IMR-90 (cell line): Measurements from ENCODE around the gene EML5. TPM values are rescaled to one million over a fixed set of nuclear protein-coding genes. Genes with fewer than 3 reads are reported as not detected.

ENCODE experiments used
- ATAC-seq: fragments of 200-7000 bp; cut with Tn5 transposase; 2 replicates; pipeline ENCODE4 v1.9.1; 2020; ENCODE audit warnings: low read depth, mild to moderate bottlenecking, moderate library complexity
- BruUV-seq: library from RNA; stranded (reverse); fragments of 400-500 nt; replicated peaks from 2 replicates; lab custom pipeline; 2021; lab: Mats Ljungman, UMichigan
- CTCF ChIA-PET: fragments of 300-600 bp; formaldehyde crosslinking; extraction: SDS; loops from one replicate; lab custom pipeline; 2021; ENCODE audit warnings: antibody characterized with exemption; lab: Yijun Ruan, JAX
- POLR2A ChIA-PET: fragments of 300-600 bp; sonication (Branson Sonifier 250); formaldehyde crosslinking; loops from one replicate; lab custom pipeline; 2022; ENCODE audit warnings: antibody characterized with exemption; ENCODE audit not compliant: unreplicated experiment; lab: Charles Lee
- DNase-seq: peaks from one replicate; pipeline ENCODE4 v3.0.0; 2013
- H2AFZ ChIP-seq: replicated peaks from 2 replicates; pipeline ENCODE3; 2013; ENCODE audit warnings: low read length, mild to moderate bottlenecking; ENCODE audit not compliant: poor library complexity
- H2AK5ac ChIP-seq: 2 replicates; pipeline ENCODE4 v1.6.1; 2013; ENCODE audit warnings: low read depth, low read length, inconsistent platforms
- H2AK9ac ChIP-seq: replicated peaks from 2 replicates; pipeline ENCODE3; 2013; ENCODE audit warnings: mild to moderate bottlenecking, low read depth, low read length, moderate library complexity; ENCODE audit not compliant: poor library complexity
- H2BK120ac ChIP-seq: 2 replicates; pipeline ENCODE4 v1.6.1; 2013; ENCODE audit warnings: low read depth, low read length, inconsistent platforms
- H2BK15ac ChIP-seq: 3 replicates; pipeline ENCODE4 v1.6.1; 2013; ENCODE audit warnings: low read depth, low read length, inconsistent platforms
- H2BK20ac ChIP-seq: 2 replicates; pipeline ENCODE4 v1.6.1; 2013; ENCODE audit warnings: low read depth, mild to moderate bottlenecking, inconsistent platforms, low read length, moderate library complexity
- H2BK5ac ChIP-seq: 2 replicates; pipeline ENCODE4 v1.6.1; 2013; ENCODE audit warnings: mild to moderate bottlenecking, low read depth, low read length, inconsistent platforms; ENCODE audit not compliant: poor library complexity, severe bottlenecking
- H3K14ac ChIP-seq: replicated peaks from 2 replicates; pipeline ENCODE4 v1.6.1; 2013; ENCODE audit warnings: low read depth, low read length, inconsistent platforms
- H3K18ac ChIP-seq: 2 replicates; pipeline ENCODE4 v1.6.1; 2013; ENCODE audit warnings: low read depth, low read length, control low read depth
- H3K23ac ChIP-seq: 2 replicates; pipeline ENCODE4 v1.6.1; 2013; ENCODE audit warnings: low read depth, low read length, inconsistent platforms
- H3K27ac ChIP-seq: 2 replicates; pipeline ENCODE4 v1.5.1; 2013; ENCODE audit warnings: mild to moderate bottlenecking, control low read depth, low read length; ENCODE audit not compliant: insufficient read depth
- H3K27me3 ChIP-seq: 2 replicates; pipeline ENCODE4 v1.6.1; 2013; ENCODE audit warnings: low read length; ENCODE audit not compliant: control insufficient read depth, insufficient read depth
- H3K36me3 ChIP-seq: 2 replicates; pipeline ENCODE4 v1.6.1; 2013; ENCODE audit warnings: low read length, mixed read lengths; ENCODE audit not compliant: control insufficient read depth, insufficient read depth
- H3K4ac ChIP-seq: 2 replicates; pipeline ENCODE4 v1.6.1; 2013; ENCODE audit warnings: low read depth, low read length, inconsistent platforms
- H3K4me1 ChIP-seq: 2 replicates; pipeline ENCODE4 v1.6.1; 2013; ENCODE audit warnings: low read length, mixed read lengths; ENCODE audit not compliant: control insufficient read depth, insufficient read depth
- H3K4me2 ChIP-seq: 2 replicates; pipeline ENCODE4 v1.6.1; 2013; ENCODE audit warnings: low read depth, mild to moderate bottlenecking, control low read depth, low read length, moderate library complexity
- H3K4me3 ChIP-seq: 2 replicates; pipeline ENCODE4 v1.5.1; 2013; ENCODE audit warnings: low read depth, mild to moderate bottlenecking, control low read depth, low read length, moderate library complexity; ENCODE audit not compliant: insufficient read depth
- H3K56ac ChIP-seq: 2 replicates; pipeline ENCODE4 v1.6.1; 2013; ENCODE audit warnings: low read length, inconsistent platforms; ENCODE audit not compliant: insufficient read depth; ENCODE audit errors: extremely low read depth
- H3K79me1 ChIP-seq, 2 experiments: 2 replicates each; pipeline ENCODE4 v1.6.1; 2013; ENCODE audit warnings: low read length in 2 of 2, inconsistent platforms in 1 of 2, low read depth in 1 of 2
- H3K9ac ChIP-seq: 2 replicates; pipeline ENCODE4 v1.6.1; 2013; ENCODE audit warnings: low read depth, low read length, control low read depth
- H3K9me1 ChIP-seq: 2 replicates; pipeline ENCODE4 v1.6.1; 2013; ENCODE audit warnings: low read length, inconsistent platforms; ENCODE audit not compliant: insufficient read depth
- H3K9me3 ChIP-seq: 2 replicates; pipeline ENCODE4 v1.6.1; 2013; ENCODE audit warnings: low read length; ENCODE audit not compliant: control insufficient read depth, insufficient read depth
- H4K20me1 ChIP-seq: 2 replicates; pipeline ENCODE4 v1.6.1; 2013; ENCODE audit warnings: low read length, inconsistent platforms; ENCODE audit not compliant: insufficient read depth
- H4K5ac ChIP-seq: 2 replicates; pipeline ENCODE4 v1.6.1; 2013; ENCODE audit warnings: mild to moderate bottlenecking, low read depth, low read length, control low read depth
- H4K8ac ChIP-seq, 2 experiments: 2 replicates each; pipeline ENCODE4 v1.6.1; 2013; ENCODE audit warnings: low read depth in 2 of 2, low read length in 2 of 2, control low read depth in 1 of 2, inconsistent platforms in 1 of 2
- H4K91ac ChIP-seq: 2 replicates; pipeline ENCODE4 v1.6.1; 2013; ENCODE audit warnings: low read depth, low read length, inconsistent platforms; ENCODE audit not compliant: insufficient read depth
- FOS ChIP-seq: fragments of 150-350 bp; IDR thresholded peaks from 2 replicates; pipeline ENCODE4 v1.6.1; 2016; ENCODE audit warnings: low read depth, low read length
- MXI1 ChIP-seq: IDR thresholded peaks from 2 replicates; pipeline ENCODE4 v1.6.1; 2012; ENCODE audit warnings: low read depth, mild to moderate bottlenecking, low read length, moderate library complexity, borderline replicate concordance
- POLR2A ChIP-seq: IDR thresholded peaks from 2 replicates; pipeline ENCODE4 v1.6.1; 2012; ENCODE audit warnings: mild to moderate bottlenecking, low read depth, low read length
- RAD21 ChIP-seq: IDR thresholded peaks from 2 replicates; pipeline ENCODE4 v1.6.1; 2012; ENCODE audit warnings: low read length, improper control_type of control experiment
- RFX5 ChIP-seq: IDR thresholded peaks from 2 replicates; pipeline ENCODE4 v1.8.0; 2012; ENCODE audit warnings: low read depth, mild to moderate bottlenecking, low read length, moderate library complexity
- SMC3 ChIP-seq: fragments of 150-350 bp; IDR thresholded peaks from 2 replicates; pipeline ENCODE4 v1.6.1; 2016; ENCODE audit warnings: low read depth, mild to moderate bottlenecking, antibody characterized with exemption, low read length, moderate library complexity
- USF2 ChIP-seq: fragments of 150-350 bp; IDR thresholded peaks from 2 replicates; pipeline ENCODE4 v1.6.1; 2017; ENCODE audit warnings: mild to moderate bottlenecking, antibody characterized with exemption, low read length, low read depth
- WGBS, 2 experiments: methylation state at CpG; one replicate each; pipeline versions ENCODE4 v1.1.5 to v1.1.7; 2013; ENCODE audit warnings: missing lambda C conversion rate in 2 of 2; ENCODE audit not compliant: insufficient read length in 1 of 2; ENCODE audit errors: extremely low coverage in 2 of 2; 5-methylcytosine and 5-hydroxymethylcytosine counted together
- dilution Hi-C: fragments of 300-500 bp; cut with HindIII; formaldehyde crosslinking; loops from one replicate; pipeline ENCODE4 v1.14.3; 2018; ENCODE audit warnings: low sequenced_read_pairs; ENCODE audit not compliant: unreplicated experiment
- in situ Hi-C: fragments of 300-500 bp; cut with MboI; formaldehyde crosslinking; loops from 3 replicates; pipeline ENCODE4 v1.14.3; 2019; ENCODE audit warnings: low sequenced_read_pairs, inconsistent platforms, mixed read lengths
- intact Hi-C: fragments of 100-400 bp; cut with micrococcal nuclease; formaldehyde crosslinking; loops from 2 replicates; pipeline ENCODE4 v1.10.0; 2022
- polyA plus RNA-seq, 3 experiments: library from polyadenylated mRNA; depleted of rRNA; stranded (reverse); fragments of >200 nt; gene quantifications; 2 replicates each; pipeline ENCODE4 v1.2.3, GENCODE V29; 2012; ENCODE audit warnings: low replicate concordance in 1 of 3
- total RNA-seq: library from RNA; depleted of rRNA; stranded (reverse); fragments of >200 nt; gene quantifications from 2 replicates; pipeline ENCODE4 v1.2.3, GENCODE V29; 2012

The EML5 gene
- total and polyA plus RNA-seq, 2 of the 4 experiments (the other 2 are of a cell fraction): 8.1 to 22.2 TPM

- Histone ChIP-seq H2AFZ (no peak overlapping the region), H3K56ac (no peak overlapping the region), H3K4ac (no peak overlapping the region), H4K20me1 (peaks cover 13% of the 10 kb centered on the region; the same call in 1 of the 2 replicates), H3K14ac (no peak overlapping the region), H3K9me1 (peaks cover under 1% of the 10 kb centered on the region; the same call in 1 of the 2 replicates), H4K91ac (no peak overlapping the region), H3K4me1 (peaks cover 8% of the 10 kb centered on the region), H3K27me3 (no peaks in the 10 kb centered on the region), H3K9me3 (no peaks in the 10 kb centered on the region), H2BK5ac (peak overlapping the region; percentile 23), H3K23ac (no peak overlapping the region), H3K27ac (no peak overlapping the region), H2BK20ac (no peak overlapping the region), H3K36me3 (peaks cover 29% of the 10 kb centered on the region), H3K4me3 (no peak overlapping the region), H2AK5ac (0 out of 2 replicates have a peak overlapping the region, but pooled peaks have one; percentile 1), H3K79me1 (peaks cover 16 to 36% of the 10 kb centered on the region in 2 experiments), H3K18ac (no peak overlapping the region), H3K4me2 (no peak overlapping the region), H4K8ac (no peak overlapping the region), H2BK120ac (no peak overlapping the region), H2AK9ac (no peak overlapping the region), H2BK15ac (no peak overlapping the region), H4K5ac (no peak overlapping the region), H3K9ac (no peak overlapping the region; the same call in 1 of the 2 replicates)
- in situ Hi-C loops: no loop called here
- POLR2A ChIA-PET: no interaction called here
- TF ChIP-seq RAD21 (no peak), POLR2A (no peak), FOS (no peak), USF2 (no peak), RFX5 (no peak), MXI1 (no peak), SMC3 (no peak)
- DNase-seq: peak; percentile 4
- CTCF ChIA-PET: interaction anchor here (0.6 to 1.2 kb wide), 2 partner anchors 54 to 359 kb away, joined by 3 to 4 read pairs; no protein-coding TSS in a partner anchor
- dilution Hi-C loops: no loop called here
- no CpG with 5 or more reads among the region's 4 CpGs for WGBS, 2 experiments
- no peak for ATAC-seq
- intact Hi-C loops: no loop called here
- BruUV-seq: no TSS peak
These were observed 179.8 kb downstream of the EML5 start for GRCh38 chr14:88612981-88613380.
